Fibroblast of lung (primary cell): ENCODE results near the gene PCCB. TPM values are rescaled to one million over a fixed set of nuclear protein-coding genes. Genes with fewer than 3 reads are reported as not detected.
A peak's percentile ranks its signal among the peaks of the same experiment; 100 is the strongest.

Experiments used
- DNase-seq, 2 donors: peaks; one replicate each; pipeline versions ENCODE4 v3.0.0 to v3.0.0-alpha.2; 2010; ENCODE audit warnings: low read depth in 2 of 2
- H2AFZ ChIP-seq: 2 replicates; pipeline ENCODE4 v1.5.1; 2012; ENCODE audit warnings: low read length, control low read depth, inconsistent platforms
- H3K27ac ChIP-seq: 2 replicates; pipeline ENCODE4 v1.5.1; 2011; ENCODE audit warnings: low read length, control low read depth; ENCODE audit not compliant: insufficient read depth
- H3K27me3 ChIP-seq: 2 replicates; pipeline ENCODE4 v1.5.1; 2011; ENCODE audit warnings: mild to moderate bottlenecking, low read length; ENCODE audit not compliant: control insufficient read depth, insufficient read depth
- H3K36me3 ChIP-seq: 2 replicates; pipeline ENCODE4 v1.5.1; 2011; ENCODE audit warnings: low read length; ENCODE audit not compliant: control insufficient read depth, insufficient read depth
- H3K4me1 ChIP-seq: 2 replicates; pipeline ENCODE4 v1.5.1; 2011; ENCODE audit warnings: low read length; ENCODE audit not compliant: control insufficient read depth, insufficient read depth; ENCODE audit errors: extremely low read depth
- H3K4me2 ChIP-seq: 2 replicates; pipeline ENCODE4 v1.5.1; 2011; ENCODE audit warnings: low read length, control low read depth; ENCODE audit not compliant: insufficient read depth; ENCODE audit errors: extremely low read depth
- H3K4me3 ChIP-seq, 4 experiments: fragments of 200-600 bp in 1 of 4; sonication (generic) in 1 of 4; replicated peaks in 1 of 4; 2 replicates each; pipeline ENCODE4 v1.5.1; 2011 to 2016; ENCODE audit warnings: low read length in 4 of 4, low read depth in 3 of 4, mild to moderate bottlenecking in 3 of 4, control low read depth in 2 of 4, inconsistent platforms in 1 of 4, mixed read lengths in 1 of 4; ENCODE audit not compliant: insufficient read depth in 1 of 4; ENCODE audit errors: control extremely low read depth in 1 of 4
- H3K79me2 ChIP-seq: 2 replicates; pipeline ENCODE4 v1.5.1; 2012; ENCODE audit warnings: mild to moderate bottlenecking, low read length, inconsistent platforms; ENCODE audit not compliant: control insufficient read depth, insufficient read depth
- H3K9ac ChIP-seq: 2 replicates; pipeline ENCODE4 v1.5.1; 2011; ENCODE audit warnings: mild to moderate bottlenecking, low read length, control low read depth; ENCODE audit not compliant: insufficient read depth
- H3K9me3 ChIP-seq: 2 replicates; pipeline ENCODE4 v1.5.1; 2012; ENCODE audit warnings: low read depth, low read length; ENCODE audit not compliant: control insufficient read depth, insufficient read depth
- H4K20me1 ChIP-seq: 2 replicates; pipeline ENCODE4 v1.5.1; 2011; ENCODE audit warnings: low read length; ENCODE audit not compliant: control insufficient read depth, insufficient read depth; ENCODE audit errors: extremely low read depth
- CTCF ChIP-seq, 2 donors: IDR thresholded peaks in 1 of 2; conservative IDR thresholded peaks in 1 of 2; 1 replicate in 1 of 2; 2 replicates in 1 of 2; pipeline ENCODE4 v1.5.1; 2011 to 2012; ENCODE audit warnings: low read length in 2 of 2, control low read depth in 1 of 2, inconsistent platforms in 1 of 2, low read depth in 1 of 2, mild to moderate bottlenecking in 1 of 2
- EZH2 ChIP-seq: IDR thresholded peaks from 2 replicates; pipeline ENCODE4 v1.5.1; 2012; ENCODE audit warnings: low read length, control low read depth, mild to moderate bottlenecking; ENCODE audit errors: missing control alignments
- polyA plus RNA-seq, 2 donors: library from polyadenylated mRNA; depleted of rRNA in 1 of 2; stranded (reverse) in 1 of 2; unstranded in 1 of 2; fragments of >200 nt; gene quantifications; 2 replicates each; pipeline ENCODE4 v1.2.1, GENCODE V29; 2011 to 2012; ENCODE audit warnings: missing spikeins in 1 of 2
- total RNA-seq: library from RNA; depleted of rRNA; stranded (reverse); fragments of >200 nt; gene quantifications from 2 replicates; pipeline ENCODE4 v1.2.1, GENCODE V29; 2014

Gene PCCB
- total and polyA plus RNA-seq, 2 donors (not counting 1 experiment from before 2014, with no cell fraction given), result 56.0 to 81.4 TPM

DNA sequence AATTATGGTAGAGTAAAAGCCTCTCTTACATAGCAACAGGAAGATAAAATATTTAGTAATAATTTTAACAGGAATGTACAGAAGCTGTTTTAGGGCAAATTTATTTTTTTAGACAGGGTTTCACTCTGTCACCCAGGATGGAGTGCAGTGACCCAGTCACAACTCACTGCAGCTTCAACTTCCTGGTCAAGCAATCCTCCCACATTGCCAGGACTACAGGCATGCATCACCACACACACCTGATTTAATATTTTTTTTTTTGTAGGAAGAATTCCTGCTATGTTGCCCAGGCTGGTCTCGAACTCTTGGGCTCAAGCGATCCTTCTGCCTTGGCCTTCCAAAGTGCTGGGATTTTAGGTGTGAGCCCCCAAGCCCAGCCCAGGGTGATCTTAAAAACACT, 61.1 kb downstream of the PCCB start:
- no peaks in the 10 kb centered on the region for H3K4me1 ChIP-seq
- no peak overlapping the region for H3K4me2 ChIP-seq
- no peaks in the 10 kb centered on the region for H3K27me3 ChIP-seq
- H3K9ac ChIP-seq, result no peak overlapping the region
- H3K9me3 ChIP-seq, result no peaks in the 10 kb centered on the region
- no peak overlapping the region for H3K27ac ChIP-seq
- no peak overlapping the region for H3K4me3 ChIP-seq
- no peak for TF ChIP-seq EZH2
- TF ChIP-seq CTCF (conservative IDR thresholded peaks at IDR 0.05 in 1 of 2, IDR thresholded peaks at IDR 0.05 in 1 of 2; ENCODE audit: low read depth in 1 of 2, low read length in 2 of 2), result no peak
- no peaks in the 10 kb centered on the region for H4K20me1 ChIP-seq
- DNase-seq, result no peak
- no peaks in the 10 kb centered on the region for H3K79me2 ChIP-seq
- no peak overlapping the region for H2AFZ ChIP-seq
- H3K36me3 ChIP-seq, result no peaks in the 10 kb centered on the region

DNA sequence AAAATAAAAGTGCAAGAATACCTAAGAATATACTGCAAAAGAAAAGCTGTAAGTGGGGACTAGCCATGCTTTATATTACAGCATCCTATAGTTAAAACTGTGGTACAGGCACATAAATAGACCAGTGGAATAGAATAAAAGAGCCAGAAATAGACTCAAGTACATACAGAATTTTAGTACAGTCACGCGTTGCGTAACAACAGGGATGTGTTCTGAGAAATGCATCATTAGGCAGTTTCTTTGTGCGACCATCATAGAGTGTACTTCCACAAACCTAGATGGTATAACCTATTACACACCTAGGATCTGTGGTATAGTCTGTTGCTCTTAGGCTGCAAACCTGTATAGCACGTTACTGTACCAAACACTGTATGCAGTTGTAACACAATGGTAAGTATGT, 61.8 kb downstream of the PCCB start:
- no peaks in the 10 kb centered on the region for H4K20me1 ChIP-seq
- no peak for TF ChIP-seq CTCF (conservative IDR thresholded peaks at IDR 0.05 in 1 of 2, IDR thresholded peaks at IDR 0.05 in 1 of 2; ENCODE audit: low read depth in 1 of 2, low read length in 2 of 2)
- TF ChIP-seq EZH2, result no peak
- no peak overlapping the region for H2AFZ ChIP-seq
- no peak overlapping the region for H3K27ac ChIP-seq
- H3K27me3 ChIP-seq, result no peaks in the 10 kb centered on the region
- H3K9ac ChIP-seq, result no peak overlapping the region
- no peak overlapping the region for H3K4me3 ChIP-seq
- peak in 1 of 2 donors; percentile 14 for DNase-seq
- no peaks in the 10 kb centered on the region for H3K79me2 ChIP-seq
- no peaks in the 10 kb centered on the region for H3K36me3 ChIP-seq
- no peaks in the 10 kb centered on the region for H3K9me3 ChIP-seq
- no peak overlapping the region for H3K4me2 ChIP-seq
- H3K4me1 ChIP-seq, result no peaks in the 10 kb centered on the region

GRCh38 chr3:136326316-136326715, 76.2 kb downstream of the PCCB start:
- Histone ChIP-seq H3K4me3 (no peak overlapping the region), H3K27me3 (no peaks in the 10 kb centered on the region), H2AFZ (no peak overlapping the region), H3K4me1 (no peaks in the 10 kb centered on the region), H3K4me2 (no peak overlapping the region), H3K9me3 (no peaks in the 10 kb centered on the region), H3K9ac (no peak overlapping the region), H3K79me2 (no peaks in the 10 kb centered on the region), H4K20me1 (no peaks in the 10 kb centered on the region), H3K36me3 (peaks cover 6% of the 10 kb centered on the region), H3K27ac (no peak overlapping the region)
- TF ChIP-seq CTCF (conservative IDR thresholded peaks at IDR 0.05 in 1 of 2, IDR thresholded peaks at IDR 0.05 in 1 of 2; ENCODE audit: low read depth in 1 of 2, low read length in 2 of 2), result no peak
- no peak for TF ChIP-seq EZH2
- no peak for DNase-seq
